K562 (cell line): ENCODE data around the gene FAM118B. TPM values are rescaled to one million over a fixed set of nuclear protein-coding genes. Genes with fewer than 3 reads are reported as not detected.

Source experiments
- ATAC-seq: fragments of 200-7000 bp; cut with Tn5 transposase; 3 replicates; pipeline ENCODE4 v1.9.1; 2020; ENCODE audit warnings: moderate library complexity
- BruUV-seq: library from RNA; stranded (reverse); fragments of 400-500 nt; replicated peaks from 2 replicates; lab custom pipeline; 2021; lab: Mats Ljungman, UMichigan
- CTCF ChIA-PET: fragments of 300-600 bp; formaldehyde crosslinking; extraction: SDS; loops from one replicate; lab custom pipeline; 2021; ENCODE audit warnings: low intra/inter-chr PET ratio; lab: Yijun Ruan, JAX
- POLR2A ChIA-PET: fragments of 300-600, 350-650 bp; sonication (Branson Sonifier 250); formaldehyde crosslinking; extraction: SDS; loops from one replicate; lab custom pipeline; 2021; ENCODE audit warnings: antibody characterized with exemption, inconsistent platforms; lab: Yijun Ruan, JAX
- DNase-seq, 4 experiments: peaks; one replicate each; pipeline versions ENCODE4 v3.0.0 to v3.0.0-alpha.2; 2011 to 2018; ENCODE audit warnings: low spot score in 3 of 4, mixed read lengths in 3 of 4; ENCODE audit errors: extremely low read depth in 1 of 4
- FAIRE-seq: peaks from 2 replicates; lab custom pipeline; 2011; peaks lifted over from hg19 to GRCh38; lab: Jason Lieb, UNC
- H2AFZ ChIP-seq: 2 replicates; pipeline ENCODE4 v1.6.0; 2011; ENCODE audit warnings: low read depth, low read length, control low read depth, inconsistent platforms
- H3K27ac ChIP-seq: fragments of 200-600 bp; 3 replicates; pipeline ENCODE4 v1.8.0; 2011; ENCODE audit warnings: low read depth, mild to moderate bottlenecking, control low read depth, inconsistent platforms, low read length, moderate library complexity, mixed read lengths; ENCODE audit errors: extremely low read depth
- H3K27me3 ChIP-seq, 2 experiments: fragments of 300-600 bp in 1 of 2; 2 replicates in 1 of 2; 3 replicates in 1 of 2; pipeline versions ENCODE4 v1.6.0 to v1.8.0; 2011; ENCODE audit warnings: inconsistent platforms in 2 of 2, low read length in 2 of 2, mild to moderate bottlenecking in 1 of 2, mixed read lengths in 1 of 2, moderate library complexity in 1 of 2; ENCODE audit not compliant: control insufficient read depth in 2 of 2, insufficient read depth in 2 of 2
- H3K36me3 ChIP-seq: fragments of 300-600 bp; 3 replicates; pipeline ENCODE4 v1.8.0; 2011; ENCODE audit warnings: mild to moderate bottlenecking, low read length, inconsistent platforms; ENCODE audit not compliant: control insufficient read depth, insufficient read depth
- H3K4me1 ChIP-seq, 2 experiments: fragments of 200-600 bp in 1 of 2; replicated peaks in 1 of 2; 2 replicates in 1 of 2; 3 replicates in 1 of 2; pipeline versions ENCODE4 v1.5.1 to v1.8.0; 2011; ENCODE audit warnings: inconsistent platforms in 2 of 2, low read length in 2 of 2, mild to moderate bottlenecking in 1 of 2, mixed read lengths in 1 of 2, moderate library complexity in 1 of 2; ENCODE audit not compliant: control insufficient read depth in 2 of 2, insufficient read depth in 2 of 2
- H3K4me2 ChIP-seq: 2 replicates; pipeline ENCODE4 v1.6.1; 2011; ENCODE audit warnings: low read length, control low read depth, inconsistent platforms, mixed read lengths; ENCODE audit not compliant: insufficient read depth
- H3K4me3 ChIP-seq: fragments of 200-600 bp; sonication (generic), shearing (Covaris generic); 2 replicates; pipeline ENCODE4 v1.5.1; 2016; ENCODE audit warnings: control low read depth, inconsistent platforms
- H3K79me2 ChIP-seq: fragments of 200-600 bp; 3 replicates; pipeline ENCODE4 v1.8.0; 2011; ENCODE audit warnings: low read length, inconsistent platforms; ENCODE audit not compliant: control insufficient read depth, insufficient read depth
- H3K9ac ChIP-seq, 2 experiments: 2 replicates each; pipeline versions ENCODE4 v1.6.0 to v1.6.1; 2011; ENCODE audit warnings: low read depth in 2 of 2, low read length in 2 of 2, control low read depth in 1 of 2, inconsistent platforms in 1 of 2, mild to moderate bottlenecking in 1 of 2, mixed read lengths in 1 of 2; ENCODE audit not compliant: insufficient read depth in 1 of 2
- H3K9me1 ChIP-seq: one replicate; pipeline ENCODE4 v1.6.0; 2011; ENCODE audit warnings: inconsistent platforms, mild to moderate bottlenecking, low read length, moderate library complexity; ENCODE audit not compliant: control insufficient read depth, insufficient read depth
- H3K9me3 ChIP-seq: replicated peaks from 2 replicates; pipeline ENCODE4 v1.5.1; 2011; ENCODE audit warnings: low read depth, low read length, inconsistent platforms; ENCODE audit not compliant: control insufficient read depth, insufficient read depth
- H4K20me1 ChIP-seq: replicated peaks from 2 replicates; pipeline ENCODE4 v1.6.1; 2011; ENCODE audit warnings: low read length, inconsistent platforms, mixed read lengths; ENCODE audit not compliant: control insufficient read depth, insufficient read depth
- ETV1 ChIP-seq: fragments of 450-650 bp; conservative IDR thresholded peaks from 2 replicates; pipeline ENCODE4 v1.6.1; 2016; ENCODE audit warnings: missing genetic modification characterization, control low read depth, low read depth, missing compliant biosample characterization
- SMAD2 ChIP-seq: fragments of 150-350 bp; IDR thresholded peaks from 2 replicates; pipeline ENCODE4 v1.6.1; 2014; ENCODE audit warnings: low read depth, mild to moderate bottlenecking, low read length
- SUPT5H ChIP-seq: fragments of 450-650 bp; IDR thresholded peaks from 2 replicates; pipeline ENCODE4 v1.6.1; 2016
- ZNF282 ChIP-seq: sonication (generic); formaldehyde crosslinking; IDR thresholded peaks from 2 replicates; pipeline ENCODE4 v1.8.1; 2023; ENCODE audit warnings: missing genetic modification reagents
- WGBS: fragments of 100-300 bp; shearing (Covaris generic); methylation state at CpG from one replicate; pipeline ENCODE4 v1.1.6; 2016; ENCODE audit warnings: low coverage, mixed read lengths; ENCODE audit not compliant: insufficient coverage; ENCODE audit errors: missing lambda C conversion rate; 5-methylcytosine and 5-hydroxymethylcytosine counted together
- in situ Hi-C: fragments of 300-500 bp; cut with MboI; formaldehyde crosslinking; loops from 4 replicates; pipeline ENCODE4 v1.15.0; 2018; ENCODE audit warnings: inconsistent platforms, mixed read lengths
- intact Hi-C: fragments of 100-400 bp; cut with micrococcal nuclease; formaldehyde crosslinking; loops from 2 replicates; pipeline ENCODE4 v1.14.2; 2022
- polyA plus RNA-seq, 8 experiments: library from polyadenylated mRNA; depleted of rRNA in 4 of 8; stranded (reverse) in 5 of 8; unstranded in 3 of 8; fragments of >200 nt; fragmentation: Nextera tagmentation in 2 of 8; fragmentation: Illumina TruSeq in 1 of 8; extraction: Ambion mirVana in 2 of 8; extraction: Trizol in 1 of 8; gene quantifications; 2 replicates each; pipeline versions ENCODE4 v1.2.1 to v1.2.3, GENCODE V29; 2011 to 2014; ENCODE audit warnings: inconsistent platforms in 1 of 8, missing spikeins in 1 of 8
- total RNA-seq, 7 experiments: library from RNA; depleted of rRNA in 6 of 7; stranded (reverse); fragments of >200 nt in 6 of 7; fragmentation: Illumina TruSeq in 2 of 7; extraction: Trizol in 2 of 7; gene quantifications; 2 replicates each; pipeline versions ENCODE4 v1.2.1 to v1.2.3, GENCODE V29; 2011 to 2021; ENCODE audit warnings: low replicate concordance in 1 of 7
- TF ChIP-seq, protein P1 (sequence below), 2 experiments: fragments of 450-650 bp in 1 of 2; sonication (generic) in 1 of 2; formaldehyde crosslinking in 1 of 2; IDR thresholded peaks in 1 of 2; conservative IDR thresholded peaks in 1 of 2; 2 replicates each; pipeline versions ENCODE4 v1.6.1 to v1.8.1; 2016 to 2023; ENCODE audit warnings: mild to moderate bottlenecking in 2 of 2, moderate library complexity in 2 of 2, inconsistent platforms in 1 of 2, missing genetic modification reagents in 1 of 2

FAM118B gene
- total and polyA plus RNA-seq, 9 of the 15 experiments (the other 6 are each of a cell fraction or from before 2014, with no cell fraction given): 12.0 to 49.0 (median 22.1) TPM

DNA sequence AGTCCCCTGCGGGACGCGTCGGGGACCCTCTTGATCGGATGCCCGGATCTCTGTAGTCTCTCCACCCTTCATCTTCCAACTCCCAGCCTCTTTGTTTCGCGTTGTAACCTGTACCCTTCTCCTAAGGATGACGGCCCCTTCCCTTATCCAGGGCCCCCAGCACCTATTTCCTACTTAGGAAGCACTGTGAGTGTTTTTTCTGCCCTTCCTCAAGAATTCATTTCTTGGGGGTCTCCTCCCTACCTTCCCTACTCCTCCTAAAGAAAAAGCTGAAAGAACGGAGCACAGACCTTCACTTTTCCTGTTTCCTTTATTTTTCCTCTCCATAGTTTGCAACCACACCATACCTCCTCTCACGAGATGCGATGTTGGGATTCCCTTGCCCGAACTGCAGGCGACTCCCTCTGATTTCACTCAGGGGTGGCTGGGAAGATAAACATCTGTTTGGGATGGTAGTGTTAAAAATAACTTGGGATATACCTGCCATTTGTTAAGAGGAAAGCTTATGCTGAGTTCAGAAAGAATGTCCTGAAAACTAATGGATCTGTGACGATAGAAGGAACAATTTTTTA is 593 bp downstream of the FAM118B start:
- DNase-seq (peak in 2 of 4 experiments; percentile 14 to 40), ATAC-seq (no peak), FAIRE-seq (peak; percentile 6)
- in situ Hi-C loops: no loop called here
- peak overlapping the region; percentile 73 for H3K4me3 ChIP-seq
- TSS peak; percentile 76 for BruUV-seq
- intact Hi-C loops: no loop called here
- 3% methylated on average over 15 of the region's 15 CpGs for WGBS
- H3K4me2 ChIP-seq: peak overlapping the region; percentile 87
- H3K27me3 ChIP-seq: no peaks in the 10 kb centered on the region
- H3K27ac ChIP-seq: peak overlapping the region; percentile 15; the same call in 2 of the 3 replicates
- H3K79me2 ChIP-seq: peaks cover 63% of the 10 kb centered on the region
- peak overlapping the region; percentile 90 for H2AFZ ChIP-seq
- TF ChIP-seq SUPT5H (no peak), ETV1 (tag) (0 out of 2 replicates have a peak, but pooled peaks have one; percentile 9), SMAD2 (no peak), ZNF282 (CRISPR knock-in tag) (no peak)
- TF ChIP-seq, protein P1, sequence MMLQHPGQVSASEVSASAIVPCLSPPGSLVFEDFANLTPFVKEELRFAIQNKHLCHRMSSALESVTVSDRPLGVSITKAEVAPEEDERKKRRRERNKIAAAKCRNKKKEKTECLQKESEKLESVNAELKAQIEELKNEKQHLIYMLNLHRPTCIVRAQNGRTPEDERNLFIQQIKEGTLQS (IDR thresholded peaks at IDR 0.05): no peak
- TF ChIP-seq, protein P1 (CRISPR knock-in tag; conservative IDR thresholded peaks at IDR 0.05): no peak
- H3K4me1 ChIP-seq: peaks cover 0 to 10% of the 10 kb centered on the region in 2 experiments; a peak in 2 of 5 replicates
- peaks cover 31% of the 10 kb centered on the region for H3K36me3 ChIP-seq
- CTCF ChIA-PET: no interaction called here
- no peaks in the 10 kb centered on the region for H3K9me1 ChIP-seq
- POLR2A ChIA-PET: interaction anchor here (1.0 to 3.2 kb wide), 8 partner anchors 9 to 309 kb away, joined by 3 to 11 read pairs (median 4); partner anchors contain the start of gene PUS3
- H3K9me3 ChIP-seq: no peaks in the 10 kb centered on the region
- H3K9ac ChIP-seq: peak overlapping the region; percentile 80 to 98
- peaks cover 3% of the 10 kb centered on the region; the same call in 1 of the 2 replicates for H4K20me1 ChIP-seq
